CD4-positive, alpha-beta T cell treated with Interleukin-15 for 4 hours (primary cell): Measurements from ENCODE around the gene ATXN7L1.

Experiments used
- DNase-seq: peaks from one replicate; pipeline ENCODE4 v3.0.0-alpha.2; 2020; ENCODE audit warnings: low spot score

The ATXN7L1 gene

DNA sequence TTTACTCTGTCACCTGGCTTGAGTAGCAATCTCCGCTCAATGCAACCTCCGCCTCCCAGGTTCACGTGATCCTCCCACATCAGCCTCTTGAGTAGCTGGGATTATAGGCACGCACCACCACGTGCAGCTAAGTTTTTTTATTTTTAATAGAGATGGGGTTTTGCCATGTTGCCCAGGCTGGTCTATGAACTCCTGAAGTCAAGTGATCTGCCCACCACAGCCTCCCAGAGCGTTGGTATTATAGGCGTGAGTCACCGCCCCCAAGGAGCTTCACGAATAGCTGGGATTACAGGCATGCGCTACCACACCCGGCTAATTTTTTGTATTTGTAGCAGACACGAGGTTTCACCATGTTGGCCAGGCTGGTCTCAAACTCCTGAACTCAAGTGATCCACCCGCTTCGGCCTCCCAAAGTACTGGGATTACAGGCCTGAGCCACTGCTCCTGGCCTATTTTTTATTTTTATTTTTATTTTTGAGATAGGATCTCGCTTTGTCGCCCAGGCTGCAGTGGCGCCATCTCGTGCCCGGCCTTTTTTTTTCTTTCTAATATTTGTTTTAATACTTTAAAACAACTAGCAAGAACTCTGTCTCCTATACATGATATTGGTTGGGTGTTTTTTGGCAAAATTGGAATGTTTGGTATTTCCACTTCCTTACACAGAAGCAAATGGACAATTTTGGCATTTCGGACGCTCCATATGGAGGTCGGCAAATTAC lies 296.2 kb downstream of the ATXN7L1 start:
- no peak for DNase-seq

DNA sequence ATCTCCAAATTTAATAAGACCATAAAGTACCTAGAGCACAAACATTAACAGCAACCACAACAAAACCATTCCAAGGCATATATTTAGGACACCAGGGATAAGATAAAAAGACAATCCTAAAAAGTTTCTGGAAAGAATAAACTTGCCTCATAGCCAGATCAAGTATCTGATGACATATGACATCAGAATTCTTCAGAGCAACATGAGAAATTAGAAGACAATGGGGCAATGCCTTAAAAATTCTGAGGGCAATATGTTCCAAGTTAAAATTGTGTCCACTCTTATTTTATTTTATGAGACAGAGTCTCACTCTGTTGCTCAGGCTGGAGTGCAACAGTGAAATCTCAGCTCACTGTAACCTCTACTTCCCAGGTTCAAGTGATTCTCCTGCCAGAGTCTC lies 297.9 kb downstream of the ATXN7L1 start:
- DNase-seq = no peak

DNA sequence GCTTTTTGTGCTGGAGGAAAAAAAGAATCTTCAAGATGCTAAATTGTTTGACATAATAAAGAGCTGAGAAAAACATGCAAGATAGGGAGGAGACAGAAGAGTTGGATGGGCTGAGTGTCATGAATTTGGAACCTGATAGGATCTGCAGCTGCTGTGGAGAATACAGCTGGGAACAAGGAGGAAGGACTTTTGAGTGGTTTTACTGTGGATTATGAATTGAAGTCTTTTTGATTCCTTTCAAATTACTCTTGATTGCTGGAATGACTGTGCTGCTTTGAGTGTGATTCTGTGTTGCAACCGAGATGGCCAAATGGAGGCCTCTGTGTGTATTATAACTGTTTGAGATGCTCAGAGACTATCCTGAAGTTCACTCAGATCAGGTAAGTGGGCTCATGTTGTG lies 299.1 kb downstream of the ATXN7L1 start:
- DNase-seq = no peak

DNA sequence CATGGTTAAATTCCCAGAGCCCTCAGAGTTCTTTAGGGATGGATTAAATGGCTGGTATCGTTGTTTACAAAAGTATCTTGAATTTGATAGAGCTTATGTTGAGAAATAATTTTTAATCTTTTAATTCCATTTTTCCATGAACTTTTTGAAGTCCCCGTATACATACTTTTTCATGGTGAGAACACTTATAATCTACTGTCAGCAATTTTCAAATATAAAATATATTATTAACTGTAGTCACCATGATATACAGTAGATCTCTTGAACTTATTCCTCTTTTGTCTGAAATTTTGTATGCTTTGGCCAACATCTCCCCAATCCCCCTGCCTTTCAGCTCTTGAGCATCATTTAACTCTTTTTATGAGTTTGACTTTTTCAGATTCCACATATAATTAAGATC lies 304.5 kb downstream of the ATXN7L1 start:
- DNase-seq = no peak

DNA sequence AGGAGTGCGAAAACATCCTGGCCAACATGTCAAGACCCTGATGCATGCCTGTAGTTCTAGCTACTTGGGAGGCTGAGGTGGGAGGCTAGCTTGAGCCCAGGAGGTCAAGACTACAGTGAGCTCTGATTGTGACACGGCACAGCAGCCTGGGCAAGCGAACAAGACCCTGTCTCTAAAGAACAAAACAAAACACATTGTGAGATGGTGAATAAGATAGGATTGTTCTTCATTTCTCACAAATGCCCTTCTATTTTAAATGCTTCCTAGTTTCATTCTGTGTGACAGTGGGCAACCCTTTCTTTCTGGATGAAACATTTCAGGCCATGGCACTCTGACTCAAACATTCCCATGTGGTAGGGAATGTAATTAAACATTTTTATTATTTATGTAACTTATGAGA lies 308.6 kb downstream of the ATXN7L1 start:
- no peak for DNase-seq

DNA sequence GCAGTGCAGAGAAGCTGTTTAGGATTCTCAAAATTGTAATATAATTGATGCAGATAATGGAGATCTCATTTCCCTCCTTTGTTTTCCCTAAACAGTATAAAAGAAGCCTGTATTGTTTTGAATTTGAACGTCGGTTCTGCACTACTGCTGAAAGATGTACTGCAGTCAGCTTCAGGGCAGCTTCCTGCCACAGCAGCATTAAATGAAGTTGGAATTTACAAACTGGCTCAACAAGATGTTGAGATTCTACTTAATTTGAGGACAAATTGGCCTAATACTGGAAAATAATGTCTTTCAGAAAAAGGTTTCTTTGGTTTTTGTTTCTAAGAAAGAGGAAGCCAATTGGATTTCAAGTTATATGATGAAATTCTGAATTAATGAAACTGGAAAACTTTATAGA lies 309.4 kb downstream of the ATXN7L1 start:
- DNase-seq = no peak

DNA sequence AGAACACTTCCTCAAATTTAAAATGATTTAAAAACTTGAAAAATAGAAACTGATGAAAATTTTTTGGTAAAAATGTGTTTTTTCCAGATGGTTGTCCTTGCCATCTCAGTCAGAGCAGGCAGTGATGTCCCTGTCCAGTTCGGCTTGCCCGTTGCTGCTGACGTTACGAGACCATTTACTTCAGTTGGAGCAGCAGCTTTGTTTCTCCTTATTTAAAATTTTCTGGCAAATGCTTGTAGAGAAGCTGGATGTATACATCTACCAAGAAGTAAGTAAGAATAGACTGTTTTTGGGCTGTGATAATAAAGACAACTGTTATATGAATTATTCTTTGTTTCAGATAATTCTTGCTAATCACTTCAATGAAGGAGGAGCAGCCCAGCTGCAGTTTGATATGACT lies 311.2 kb downstream of the ATXN7L1 start:
- no peak for DNase-seq

DNA sequence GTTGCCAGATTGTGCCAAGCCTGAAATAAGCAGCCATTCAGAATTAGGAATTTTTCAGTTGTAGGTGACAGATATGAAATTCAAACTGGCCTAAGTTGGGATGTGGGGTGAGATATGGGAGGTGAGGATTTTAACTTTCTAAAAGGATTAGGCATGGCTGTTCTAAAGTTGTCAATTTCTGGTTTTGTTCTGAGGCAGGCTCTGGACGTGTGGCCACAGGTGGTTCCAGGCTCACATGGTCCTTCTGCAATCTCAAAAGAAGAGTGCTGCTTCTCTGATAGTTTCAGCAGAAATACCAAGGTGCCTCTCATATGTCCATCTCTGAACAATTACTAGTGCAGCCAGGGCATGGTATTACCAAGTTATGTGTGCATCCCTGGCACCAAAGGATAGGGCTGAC lies 316.5 kb downstream of the ATXN7L1 start:
- no peak for DNase-seq
